Measurements from ENCODE around the gene FAM53A. TPM values are rescaled to one million over a fixed set of nuclear protein-coding genes. Genes with fewer than 3 reads are reported as not detected.

The FAM53A gene
- total and polyA plus RNA-seq, 10 donors: 0.60 to 4.3 (median 1.9) TPM

DNA sequence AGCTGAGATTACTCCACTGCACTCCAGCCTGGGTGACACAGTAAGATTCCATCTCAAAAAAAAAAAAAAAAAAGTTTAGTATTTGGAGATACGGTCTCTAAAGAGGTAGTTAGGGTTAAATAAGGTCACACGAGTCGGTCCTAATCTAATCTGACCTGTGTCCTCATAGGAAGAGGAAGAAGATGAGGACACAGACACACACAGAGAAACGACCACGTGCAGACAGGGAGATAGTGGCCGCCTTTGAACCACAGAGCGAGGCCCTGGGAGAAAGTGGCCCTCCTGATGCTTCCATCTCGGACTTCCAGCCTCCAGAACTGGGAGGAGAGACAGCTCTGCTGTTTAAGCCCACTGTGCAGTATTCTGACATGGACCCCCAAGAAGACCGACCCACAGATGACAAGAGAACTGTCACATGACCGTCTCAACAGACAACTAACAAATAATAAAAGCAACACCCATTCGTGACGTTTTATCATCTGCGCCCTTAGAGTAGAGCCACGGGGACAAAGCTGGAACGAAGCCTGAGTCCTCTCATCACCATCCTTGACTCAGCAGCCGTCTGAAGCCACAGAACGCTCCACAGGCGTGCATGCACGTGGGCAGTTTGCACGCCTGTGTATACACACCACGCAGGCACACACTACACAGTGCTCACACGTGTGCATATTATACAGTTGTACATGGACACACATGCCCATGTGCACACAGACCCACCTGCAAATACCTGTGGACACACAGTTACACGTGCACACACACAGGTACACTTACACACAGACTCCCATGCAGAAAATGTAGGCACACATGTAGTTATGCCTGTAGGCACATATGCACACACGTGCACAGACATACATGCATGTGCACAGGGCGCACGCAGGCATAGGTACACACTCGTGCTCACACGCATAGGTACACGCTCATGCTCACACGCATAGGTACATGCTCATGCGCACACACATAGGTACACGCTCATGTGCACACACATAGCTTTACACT, 51.7 kb downstream of the FAM53A start:
- Histone ChIP-seq H3K36me3 (no peaks in the 10 kb centered on the region), H3K4me1 (peaks cover 0 to 8% (median 5%) of the 10 kb centered on the region in 6 donors), H3K9me3 (no peaks in the 10 kb centered on the region), H3K27ac (no peak overlapping the region), H3K27me3 (replicated peaks in 1 of 7) (peaks cover 0 to 20% (median 0%) of the 10 kb centered on the region in 7 donors), H3K4me3 (no peak overlapping the region)
- intact Hi-C loops (cut with DNase I; ENCODE audit: low total_unique reads): no loop called here
- DNase-seq: no peak
- TF ChIP-seq, protein P1, sequence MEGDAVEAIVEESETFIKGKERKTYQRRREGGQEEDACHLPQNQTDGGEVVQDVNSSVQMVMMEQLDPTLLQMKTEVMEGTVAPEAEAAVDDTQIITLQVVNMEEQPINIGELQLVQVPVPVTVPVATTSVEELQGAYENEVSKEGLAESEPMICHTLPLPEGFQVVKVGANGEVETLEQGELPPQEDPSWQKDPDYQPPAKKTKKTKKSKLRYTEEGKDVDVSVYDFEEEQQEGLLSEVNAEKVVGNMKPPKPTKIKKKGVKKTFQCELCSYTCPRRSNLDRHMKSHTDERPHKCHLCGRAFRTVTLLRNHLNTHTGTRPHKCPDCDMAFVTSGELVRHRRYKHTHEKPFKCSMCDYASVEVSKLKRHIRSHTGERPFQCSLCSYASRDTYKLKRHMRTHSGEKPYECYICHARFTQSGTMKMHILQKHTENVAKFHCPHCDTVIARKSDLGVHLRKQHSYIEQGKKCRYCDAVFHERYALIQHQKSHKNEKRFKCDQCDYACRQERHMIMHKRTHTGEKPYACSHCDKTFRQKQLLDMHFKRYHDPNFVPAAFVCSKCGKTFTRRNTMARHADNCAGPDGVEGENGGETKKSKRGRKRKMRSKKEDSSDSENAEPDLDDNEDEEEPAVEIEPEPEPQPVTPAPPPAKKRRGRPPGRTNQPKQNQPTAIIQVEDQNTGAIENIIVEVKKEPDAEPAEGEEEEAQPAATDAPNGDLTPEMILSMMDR (IDR thresholded peaks at IDR 0.05 in 8 of 11, conservative IDR thresholded peaks at IDR 0.05 in 3 of 11): no peak
- TF ChIP-seq POLR2A (IDR thresholded peaks at IDR 0.05): no peak
- no peak for TF ChIP-seq POLR2AphosphoS5 (IDR thresholded peaks at IDR 0.05)
- WGBS, 5 donors: 78 to 87% (median 79%) methylated on average over 32 of the region's 32 CpGs

DNA sequence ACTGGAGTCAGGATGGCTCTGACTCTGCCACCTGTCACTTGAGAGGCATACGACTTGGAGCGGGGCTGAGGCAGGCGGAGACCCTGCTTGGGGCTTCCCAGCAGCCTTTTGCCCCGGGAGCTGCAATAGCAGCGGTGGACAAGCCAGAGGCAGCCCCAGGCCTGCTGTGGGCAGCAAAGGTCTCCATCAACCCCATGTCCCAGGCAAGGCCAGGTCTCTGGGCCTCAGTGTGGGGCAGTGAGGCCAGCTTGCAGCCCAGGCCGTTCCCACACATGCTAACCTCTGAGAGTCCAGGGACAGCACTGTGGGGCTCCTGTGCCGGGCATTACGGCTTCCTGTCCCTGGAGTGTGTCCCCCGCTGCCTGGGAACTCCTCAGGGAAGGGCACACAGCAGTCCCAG, 53.0 kb downstream of the FAM53A start:
- H3K36me3 ChIP-seq: no peaks in the 10 kb centered on the region
- no peak overlapping the region for H3K27ac ChIP-seq
- peaks cover 0 to 20% (median 0%) of the 10 kb centered on the region in 7 donors for H3K27me3 ChIP-seq (replicated peaks in 1 of 7)
- 84 to 94% (median 86%) methylated on average over 8 to 9 of the region's 9 CpGs for whole genome bisulfite sequencing, 5 donors
- peaks cover 0 to 8% (median 5%) of the 10 kb centered on the region in 6 donors for H3K4me1 ChIP-seq
- no peaks in the 10 kb centered on the region for H3K9me3 ChIP-seq
- intact Hi-C loops (cut with DNase I; ENCODE audit: low total_unique reads): no loop called here
- DNase-seq: peak; percentile 73
- no peak overlapping the region for H3K4me3 ChIP-seq
- no peak for TF ChIP-seq POLR2AphosphoS5 (IDR thresholded peaks at IDR 0.05)
- TF ChIP-seq POLR2A (IDR thresholded peaks at IDR 0.05): no peak
- TF ChIP-seq, protein P1 (IDR thresholded peaks at IDR 0.05 in 8 of 11, conservative IDR thresholded peaks at IDR 0.05 in 3 of 11): no peak

DNA sequence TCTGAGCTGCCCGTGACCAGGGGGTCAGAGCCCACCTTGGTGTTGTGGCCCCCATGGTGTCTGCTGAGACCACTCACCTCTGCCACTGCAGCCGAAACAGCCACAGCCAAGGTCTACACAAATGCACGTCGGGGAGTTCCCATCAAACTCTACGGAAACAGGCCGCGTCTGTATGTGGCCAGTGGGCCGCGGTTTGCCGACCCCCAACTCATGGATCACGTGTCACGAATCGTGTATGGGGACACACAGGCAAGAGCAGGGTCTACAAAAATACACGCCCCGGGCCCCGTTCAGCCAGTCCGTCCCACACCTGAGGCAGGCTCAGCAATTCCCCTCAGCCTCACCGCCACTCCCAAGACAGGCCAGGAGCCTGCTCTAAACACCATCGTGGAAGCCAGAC, 53.8 kb downstream of the FAM53A start:
- TF ChIP-seq POLR2A (IDR thresholded peaks at IDR 0.05): no peak
- TF ChIP-seq POLR2AphosphoS5 (IDR thresholded peaks at IDR 0.05): no peak
- TF ChIP-seq, protein P1 (IDR thresholded peaks at IDR 0.05 in 8 of 11, conservative IDR thresholded peaks at IDR 0.05 in 3 of 11): no peak
- Histone ChIP-seq H3K36me3 (no peaks in the 10 kb centered on the region), H3K9me3 (no peaks in the 10 kb centered on the region), H3K27ac (no peak overlapping the region), H3K4me1 (peaks cover 0 to 8% (median 5%) of the 10 kb centered on the region in 6 donors), H3K4me3 (no peak overlapping the region), H3K27me3 (replicated peaks in 1 of 7) (peaks cover 0 to 20% (median 0%) of the 10 kb centered on the region in 7 donors)
- intact Hi-C loops (cut with DNase I; ENCODE audit: low total_unique reads): no loop called here
- DNase-seq: no peak
- WGBS, 5 donors: 92 to 98% (median 97%) methylated on average over 17 to 19 of the region's 19 CpGs

DNA sequence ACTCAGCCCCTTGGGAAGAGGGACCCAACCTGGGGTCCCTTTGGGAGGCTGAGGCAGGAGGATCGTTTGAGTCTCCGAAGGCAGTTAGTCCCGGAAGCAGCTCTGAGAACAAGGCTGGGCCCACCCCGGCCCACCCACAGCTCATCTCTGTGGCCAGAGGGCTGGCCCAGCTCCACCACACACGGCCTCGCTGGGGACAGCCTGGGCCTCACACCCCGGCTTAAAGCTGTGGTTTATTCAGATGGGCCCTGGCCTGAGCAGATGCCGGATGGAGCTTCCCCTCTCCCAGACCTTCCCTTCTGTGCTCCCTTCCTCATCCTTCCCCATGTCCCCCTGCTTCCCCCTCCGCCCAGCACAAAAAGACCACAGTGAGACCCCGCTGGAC, 54.4 kb downstream of the FAM53A start:
- H3K9me3 ChIP-seq: no peaks in the 10 kb centered on the region
- TF ChIP-seq POLR2A (IDR thresholded peaks at IDR 0.05): no peak
- TF ChIP-seq, protein P1 (IDR thresholded peaks at IDR 0.05 in 8 of 11, conservative IDR thresholded peaks at IDR 0.05 in 3 of 11): no peak
- no peak for TF ChIP-seq POLR2AphosphoS5 (IDR thresholded peaks at IDR 0.05)
- WGBS, 5 donors: 82 to 93% (median 86%) methylated on average over 6 to 10 of the region's 10 CpGs
- intact Hi-C loops (cut with DNase I; ENCODE audit: low total_unique reads): loop anchor here (5.0 kb wide), 1 partner anchor 272 kb away; no protein-coding TSS in a partner anchor
- no peak overlapping the region for H3K27ac ChIP-seq
- DNase-seq: no peak
- H3K4me1 ChIP-seq: peaks cover 0 to 8% (median 5%) of the 10 kb centered on the region in 6 donors
- no peak overlapping the region for H3K4me3 ChIP-seq
- H3K27me3 ChIP-seq (replicated peaks in 1 of 7): peaks cover 0 to 20% (median 0%) of the 10 kb centered on the region in 7 donors
- H3K36me3 ChIP-seq: no peaks in the 10 kb centered on the region
